Coronary artery (tissue), 2 donors: Measurements from ENCODE around the gene SKIC3.

Source experiments
- DNase-seq: peaks from one replicate; pipeline ENCODE4 v3.0.0-alpha.2; 2017; ENCODE audit warnings: low spot score
- H3K27ac ChIP-seq, 2 donors: fragments of 200-600 bp; sonication (generic); one replicate each; pipeline ENCODE4 v1.5.1; 2016 to 2019
- H3K4me3 ChIP-seq: fragments of 200-600 bp; sonication (generic); 2 replicates; pipeline ENCODE4 v1.5.1; 2016; ENCODE audit warnings: mild to moderate bottlenecking, moderate library complexity
- CTCF ChIP-seq: fragments of 200-600 bp; sonication (generic); IDR thresholded peaks from one replicate; pipeline ENCODE4 v1.5.1; 2019; ENCODE audit warnings: antibody characterized with exemption

SKIC3 gene

GRCh38 chr5:95520206-95520605, 34.6 kb downstream of the SKIC3 start:
- no peak for TF ChIP-seq CTCF
- H3K27ac ChIP-seq, result no peak overlapping the region
- no peak for DNase-seq
- no peak overlapping the region for H3K4me3 ChIP-seq

- Histone ChIP-seq H3K27ac (no peak overlapping the region), H3K4me3 (no peak overlapping the region)
- no peak for DNase-seq
- no peak for TF ChIP-seq CTCF
Measured at GRCh38 chr5:95519681-95520080, 35.1 kb downstream of the SKIC3 start.

GRCh38 chr5:95519151-95519550, 35.6 kb downstream of the SKIC3 start:
- TF ChIP-seq CTCF, result no peak
- Histone ChIP-seq H3K27ac (no peak overlapping the region), H3K4me3 (no peak overlapping the region)
- no peak for DNase-seq

GRCh38 chr5:95518417-95518816, 36.4 kb downstream of the SKIC3 start:
- H3K4me3 ChIP-seq, result no peak overlapping the region
- TF ChIP-seq CTCF, result no peak
- DNase-seq, result no peak
- no peak overlapping the region for H3K27ac ChIP-seq

GRCh38 chr5:95511606-95512005, 43.2 kb downstream of the SKIC3 start:
- H3K4me3 ChIP-seq, result no peak overlapping the region
- TF ChIP-seq CTCF, result no peak
- no peak overlapping the region for H3K27ac ChIP-seq
- DNase-seq, result no peak

- TF ChIP-seq CTCF, result no peak
- no peak overlapping the region for H3K27ac ChIP-seq
- no peak for DNase-seq
- no peak overlapping the region for H3K4me3 ChIP-seq
Measured at GRCh38 chr5:95508550-95508949, 46.2 kb downstream of the SKIC3 start.
